HAP-1 (cell line): ENCODE data around the gene JAG1.

ENCODE experiments used
- DNase-seq, 2 experiments: peaks; one replicate each; pipeline ENCODE4 v3.0.0-alpha.2; 2016 to 2020; ENCODE audit warnings: low spot score in 2 of 2
- H3K27me3 ChIP-seq: fragments of 250-450 bp; sonication (Bioruptor Pico); 2 replicates; pipeline ENCODE4 v1.5.1; 2020; ENCODE audit warnings: low read depth, mild to moderate bottlenecking, moderate library complexity
- H3K36me3 ChIP-seq: fragments of 250-450 bp; sonication (Bioruptor Pico); replicated peaks from 2 replicates; pipeline ENCODE4 v1.5.1; 2020; ENCODE audit warnings: mild to moderate bottlenecking
- H3K4me1 ChIP-seq: fragments of 250-450 bp; sonication (Bioruptor Pico); 2 replicates; pipeline ENCODE4 v1.5.1; 2020; ENCODE audit warnings: mild to moderate bottlenecking
- H3K4me3 ChIP-seq: fragments of 250-450 bp; sonication (Bioruptor Pico); 2 replicates; pipeline ENCODE4 v1.5.1; 2020; ENCODE audit warnings: mild to moderate bottlenecking, moderate library complexity
- H3K9me3 ChIP-seq: fragments of 250-450 bp; sonication (Bioruptor Pico); 2 replicates; pipeline ENCODE4 v1.5.1; 2020; ENCODE audit warnings: mild to moderate bottlenecking, moderate library complexity
- in situ Hi-C: fragments of 300-500 bp; cut with MboI; formaldehyde crosslinking; loops from 3 replicates; pipeline ENCODE4 v1.14.3; 2020; ENCODE audit warnings: low sequenced_read_pairs, inconsistent platforms, mixed read lengths

Gene JAG1

GRCh38 chr20:10639737-10640556 lies 33.9 kb downstream of the JAG1 start:
- DNase-seq, result no peak
- in situ Hi-C loops, result no loop called here
- H3K36me3 ChIP-seq, result peaks cover 63% of the 10 kb centered on the region
- no peaks in the 10 kb centered on the region for H3K27me3 ChIP-seq
- H3K4me3 ChIP-seq, result no peak overlapping the region
- H3K4me1 ChIP-seq, result peaks cover 3% of the 10 kb centered on the region; the same call in 1 of the 2 replicates
- no peaks in the 10 kb centered on the region for H3K9me3 ChIP-seq

DNA sequence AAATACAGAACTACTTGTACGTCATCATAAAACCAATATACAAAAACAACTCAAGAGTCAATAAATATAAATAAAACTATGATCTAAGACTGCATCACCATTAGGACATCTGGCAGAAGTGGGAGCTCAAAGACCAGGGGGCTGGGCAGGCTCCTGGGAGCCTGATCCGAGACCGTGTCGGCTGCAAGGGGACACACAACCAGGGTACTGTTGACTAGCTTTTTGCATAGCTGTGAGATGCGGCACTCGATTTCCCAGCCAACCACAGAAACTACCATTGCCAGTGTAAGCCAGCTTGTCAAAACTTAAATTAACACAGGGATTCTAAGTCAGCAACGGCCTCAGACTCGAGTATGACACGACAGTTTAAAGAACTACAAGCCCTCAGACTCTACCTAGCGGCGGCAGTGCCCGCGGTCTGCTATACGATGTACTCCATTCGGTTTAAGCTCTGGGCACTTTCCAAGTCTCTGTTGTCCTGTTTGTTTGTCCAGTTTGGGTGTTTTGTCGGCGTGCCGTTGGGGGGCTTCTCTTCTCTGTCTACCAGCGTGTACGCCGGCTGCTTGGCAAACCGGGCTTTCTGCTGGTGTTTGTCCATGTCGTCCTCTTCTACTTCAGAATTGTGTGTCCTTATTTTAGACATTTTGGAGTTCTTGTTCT lies 34.6 kb downstream of the JAG1 start:
- in situ Hi-C loops, result no loop called here
- H3K4me3 ChIP-seq, result no peak overlapping the region
- no peaks in the 10 kb centered on the region for H3K27me3 ChIP-seq
- H3K9me3 ChIP-seq, result no peaks in the 10 kb centered on the region
- H3K4me1 ChIP-seq, result peaks cover 3% of the 10 kb centered on the region; the same call in 1 of the 2 replicates
- DNase-seq, result no peak
- peaks cover 55% of the 10 kb centered on the region for H3K36me3 ChIP-seq

- DNase-seq, result no peak
- Histone ChIP-seq H3K4me3 (no peak overlapping the region), H3K9me3 (no peaks in the 10 kb centered on the region), H3K4me1 (peaks cover 3% of the 10 kb centered on the region; the same call in 1 of the 2 replicates), H3K36me3 (peaks cover 42% of the 10 kb centered on the region), H3K27me3 (no peaks in the 10 kb centered on the region)
- in situ Hi-C loops, result no loop called here
Measured at GRCh38 chr20:10637563-10637962, 36.2 kb downstream of the JAG1 start.

- peaks cover 3% of the 10 kb centered on the region; the same call in 1 of the 2 replicates for H3K4me1 ChIP-seq
- H3K4me3 ChIP-seq, result no peak overlapping the region
- DNase-seq, result no peak
- in situ Hi-C loops, result no loop called here
- peaks cover 37% of the 10 kb centered on the region for H3K36me3 ChIP-seq
- no peaks in the 10 kb centered on the region for H3K27me3 ChIP-seq
- no peaks in the 10 kb centered on the region for H3K9me3 ChIP-seq
Measured at GRCh38 chr20:10637031-10637559, 36.7 kb downstream of the JAG1 start.

DNA sequence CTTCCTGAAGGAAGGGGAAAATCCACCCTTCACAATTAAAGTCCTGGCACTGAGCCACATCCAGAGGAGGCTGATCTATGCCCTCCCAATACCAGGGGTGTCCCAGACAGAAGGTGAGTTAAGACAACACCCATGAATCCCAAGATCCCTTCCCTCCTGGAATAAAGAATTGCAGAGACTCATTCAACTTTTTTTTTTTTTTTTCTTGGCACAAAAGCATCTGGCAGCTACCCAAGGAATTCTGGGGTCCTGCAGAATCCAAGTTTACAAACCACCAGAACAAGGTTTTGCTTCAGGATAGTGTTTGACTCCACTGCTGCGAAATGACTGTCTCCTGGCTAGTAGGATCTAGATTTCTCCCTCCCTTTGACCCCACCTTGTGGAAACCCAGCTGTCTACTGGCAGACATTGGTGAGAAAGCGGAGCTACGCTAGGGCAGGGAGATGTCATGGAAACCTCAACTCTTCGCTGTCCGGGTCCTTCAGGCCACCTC lies 37.4 kb downstream of the JAG1 start:
- Histone ChIP-seq H3K4me1 (peaks cover 3% of the 10 kb centered on the region; the same call in 1 of the 2 replicates), H3K27me3 (no peaks in the 10 kb centered on the region), H3K36me3 (peaks cover 31% of the 10 kb centered on the region), H3K4me3 (no peak overlapping the region), H3K9me3 (no peaks in the 10 kb centered on the region)
- DNase-seq, result no peak
- in situ Hi-C loops, result no loop called here

- peaks cover 25% of the 10 kb centered on the region for H3K36me3 ChIP-seq
- no peak overlapping the region for H3K4me3 ChIP-seq
- in situ Hi-C loops, result no loop called here
- peaks cover 3% of the 10 kb centered on the region; the same call in 1 of the 2 replicates for H3K4me1 ChIP-seq
- no peaks in the 10 kb centered on the region for H3K27me3 ChIP-seq
- H3K9me3 ChIP-seq, result no peaks in the 10 kb centered on the region
- no peak for DNase-seq
Measured at GRCh38 chr20:10635476-10636208, 38.2 kb downstream of the JAG1 start.

DNA sequence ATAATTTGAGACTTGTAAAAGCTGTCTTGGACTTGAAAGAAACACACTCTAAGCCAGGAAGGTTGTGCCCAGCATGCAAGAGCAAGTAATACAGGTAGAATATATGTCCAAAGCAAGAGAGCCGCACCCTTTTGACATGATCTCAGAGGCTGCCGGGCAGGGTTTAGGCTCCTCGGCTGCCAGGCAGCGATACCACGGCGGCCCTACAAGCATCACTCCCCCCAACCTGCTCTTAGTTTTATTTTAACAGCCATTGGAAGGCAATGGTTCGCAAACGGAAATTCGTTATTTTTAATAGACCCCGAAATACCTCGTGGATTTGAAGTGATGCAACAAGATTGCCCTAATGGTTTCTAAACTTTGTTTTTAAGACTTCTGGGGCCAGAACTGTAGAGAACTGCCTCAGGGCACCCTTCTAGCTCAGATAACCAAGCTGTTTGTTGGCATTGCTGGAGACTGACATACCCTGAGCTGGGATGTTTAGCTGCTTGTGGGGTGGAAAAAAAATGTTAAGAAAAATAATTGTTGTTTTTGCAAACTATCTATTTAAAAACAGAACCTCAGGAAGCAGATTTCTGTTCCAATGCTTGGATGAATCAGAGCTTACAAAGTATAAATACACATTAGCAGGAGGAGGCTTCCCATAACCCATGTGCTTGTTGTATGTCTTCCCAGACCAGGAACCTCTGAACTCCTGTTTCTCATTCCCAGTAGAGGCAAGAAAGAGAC lies 39.0 kb downstream of the JAG1 start:
- H3K4me3 ChIP-seq, result no peak overlapping the region
- H3K9me3 ChIP-seq, result no peaks in the 10 kb centered on the region
- no peaks in the 10 kb centered on the region for H3K27me3 ChIP-seq
- in situ Hi-C loops, result no loop called here
- peaks cover 3% of the 10 kb centered on the region; the same call in 1 of the 2 replicates for H3K4me1 ChIP-seq
- DNase-seq, result no peak
- peaks cover 17% of the 10 kb centered on the region for H3K36me3 ChIP-seq

- DNase-seq, result no peak
- peaks cover 11% of the 10 kb centered on the region for H3K36me3 ChIP-seq
- peaks cover 3% of the 10 kb centered on the region; the same call in 1 of the 2 replicates for H3K4me1 ChIP-seq
- in situ Hi-C loops, result no loop called here
- no peak overlapping the region for H3K4me3 ChIP-seq
- H3K27me3 ChIP-seq, result no peaks in the 10 kb centered on the region
- H3K9me3 ChIP-seq, result no peaks in the 10 kb centered on the region
Measured at GRCh38 chr20:10634211-10634610, 39.6 kb downstream of the JAG1 start.

DNA sequence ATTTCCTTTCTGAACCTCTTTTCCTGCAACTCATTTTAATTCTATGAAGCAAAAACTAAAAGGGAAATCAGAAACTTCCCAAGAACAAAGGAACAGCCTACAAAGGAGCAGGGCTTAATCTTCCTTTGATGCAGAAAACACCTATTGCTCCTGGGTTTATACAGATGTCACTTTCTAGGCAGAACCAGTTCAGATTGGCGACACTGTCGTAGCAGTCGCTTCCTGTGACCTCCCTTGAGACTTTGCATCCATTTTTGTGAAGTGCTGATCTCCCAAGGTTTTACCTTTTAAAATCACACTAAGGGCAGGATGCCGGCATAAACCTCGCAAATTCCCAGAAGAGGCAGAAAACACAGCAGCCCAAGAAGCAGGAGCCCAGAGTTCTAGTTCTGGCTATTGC lies 40.1 kb downstream of the JAG1 start:
- Histone ChIP-seq H3K27me3 (no peaks in the 10 kb centered on the region), H3K9me3 (no peaks in the 10 kb centered on the region), H3K36me3 (peaks cover 6% of the 10 kb centered on the region; the same call in 1 of the 2 replicates), H3K4me3 (no peak overlapping the region), H3K4me1 (peaks cover 3% of the 10 kb centered on the region; the same call in 1 of the 2 replicates)
- in situ Hi-C loops, result no loop called here
- no peak for DNase-seq

DNA sequence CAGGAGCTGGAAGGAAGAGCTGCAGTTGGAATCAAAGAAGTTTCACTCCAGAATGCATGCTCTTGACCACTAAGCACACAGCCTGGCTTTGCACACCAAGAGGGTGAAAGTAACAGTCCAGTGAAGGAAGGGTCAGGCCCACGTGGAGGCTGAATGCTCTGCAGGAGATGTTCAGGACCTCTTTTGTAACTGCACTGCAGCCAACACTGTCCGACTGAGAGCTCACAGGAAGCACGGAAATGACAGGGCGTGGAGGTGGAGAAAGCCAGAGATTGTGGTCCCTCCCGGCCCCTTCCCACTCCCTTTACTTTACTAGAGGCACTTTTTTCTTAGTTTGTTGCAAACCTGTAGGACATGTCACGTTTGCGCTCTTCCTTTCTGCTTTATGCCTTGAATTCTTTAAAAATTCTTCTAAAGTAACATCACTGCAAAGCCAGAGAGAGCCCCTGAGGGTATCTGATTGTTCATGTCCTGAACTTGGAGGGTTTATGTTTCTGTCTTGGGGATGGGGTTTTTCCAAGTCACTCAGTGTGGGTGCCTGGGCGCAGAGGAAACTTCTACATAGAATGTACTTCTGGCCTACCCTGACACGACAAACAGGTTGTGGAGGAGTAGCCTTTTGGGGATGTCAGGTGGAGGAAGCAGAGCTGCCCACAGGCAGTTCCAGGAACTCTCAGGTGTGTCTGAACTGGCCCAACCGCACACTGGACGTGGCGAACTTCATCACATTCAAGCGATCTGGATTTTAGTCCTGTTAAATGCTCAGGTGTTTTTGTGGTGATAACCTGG lies 40.9 kb downstream of the JAG1 start:
- Histone ChIP-seq H3K27me3 (no peaks in the 10 kb centered on the region), H3K4me1 (peaks cover 3% of the 10 kb centered on the region; the same call in 1 of the 2 replicates), H3K4me3 (no peak overlapping the region), H3K36me3 (0 out of 2 replicates have a peak, but pooled peaks cover under 1% of the 10 kb centered on the region), H3K9me3 (no peaks in the 10 kb centered on the region)
- in situ Hi-C loops, result no loop called here
- DNase-seq, result no peak

- no peak for DNase-seq
- Histone ChIP-seq H3K27me3 (no peaks in the 10 kb centered on the region), H3K4me3 (no peak overlapping the region), H3K4me1 (peaks cover 3% of the 10 kb centered on the region; the same call in 1 of the 2 replicates), H3K9me3 (no peaks in the 10 kb centered on the region), H3K36me3 (no peaks in the 10 kb centered on the region)
- in situ Hi-C loops, result no loop called here
Measured at GRCh38 chr20:10631126-10631525, 42.7 kb downstream of the JAG1 start.

GRCh38 chr20:10629946-10630650 lies 43.7 kb downstream of the JAG1 start:
- in situ Hi-C loops, result no loop called here

More at GRCh38 chr20:10629946-10630650, 43.7 kb downstream of the JAG1 start:
- Histone ChIP-seq H3K36me3 (no peaks in the 10 kb centered on the region), H3K4me3 (no peak overlapping the region), H3K9me3 (no peaks in the 10 kb centered on the region), H3K27me3 (no peaks in the 10 kb centered on the region), H3K4me1 (peaks cover 3% of the 10 kb centered on the region)
- no peak for DNase-seq
